OCI-LY3 (cell line): ENCODE results near the gene ZNF544.

Source experiments
- H2AFZ ChIP-seq: fragments of 200-600, 300-600 bp; shearing (Covaris generic); 2 replicates; pipeline ENCODE4 v1.6.0; 2014; ENCODE audit warnings: antibody characterized with exemption, low read depth, low read length
- H3K27ac ChIP-seq: fragments of 200-600, 300-600 bp; sonication (generic); 2 replicates; pipeline ENCODE4 v1.5.1; 2014; ENCODE audit warnings: mild to moderate bottlenecking, low read length, moderate library complexity, mixed read lengths
- H3K27me3 ChIP-seq: fragments of 200-600, 300-600 bp; sonication (generic); 2 replicates; pipeline ENCODE4 v1.6.1; 2014; ENCODE audit warnings: low read depth, low read length, mixed read lengths
- H3K36me3 ChIP-seq: fragments of 200-600, 300-600 bp; sonication (generic); replicated peaks from 2 replicates; pipeline ENCODE3; 2014; ENCODE audit warnings: low read depth, low read length, mixed read lengths
- H3K4me1 ChIP-seq: fragments of 300-600, 200-600 bp; sonication (generic); 2 replicates; pipeline ENCODE4 v1.6.1; 2014; ENCODE audit warnings: low read length, mixed read lengths
- H3K4me2 ChIP-seq: fragments of 200-600, 300-600 bp; sonication (generic); 2 replicates; pipeline ENCODE4 v1.6.1; 2014; ENCODE audit warnings: low read length, mixed read lengths
- H3K4me3 ChIP-seq: fragments of 300-600, 200-600 bp; sonication (generic); 2 replicates; pipeline ENCODE4 v1.5.1; 2014; ENCODE audit warnings: antibody characterized with exemption, mild to moderate bottlenecking, low read length, moderate library complexity
- H3K79me2 ChIP-seq: fragments of 300-600, 200-600 bp; shearing (Covaris generic); 2 replicates; pipeline ENCODE4 v1.6.1; 2014; ENCODE audit warnings: mild to moderate bottlenecking, low read length, mixed read lengths
- H3K9ac ChIP-seq: fragments of 300-600, 200-600 bp; shearing (Covaris generic); 2 replicates; pipeline ENCODE4 v1.6.0; 2014; ENCODE audit warnings: mild to moderate bottlenecking, low read length, moderate library complexity
- H3K9me3 ChIP-seq: fragments of 200-600, 300-600 bp; shearing (Covaris generic); 2 replicates; pipeline ENCODE4 v1.6.1; 2014; ENCODE audit warnings: low read length, mixed read lengths; ENCODE audit not compliant: insufficient read depth
- H4K20me1 ChIP-seq: fragments of 200-600, 300-600 bp; sonication (generic); 2 replicates; pipeline ENCODE4 v1.6.1; 2016; ENCODE audit warnings: low read length, mixed read lengths; ENCODE audit not compliant: insufficient read depth
- EZH2phosphoT487 ChIP-seq: fragments of 200-600 bp; shearing (Covaris generic); IDR thresholded peaks from 2 replicates; pipeline ENCODE4 v1.6.1; 2018; ENCODE audit warnings: antibody characterized with exemption, mixed run types, low read depth
- TF ChIP-seq, protein P1 (sequence below): fragments of 200-600, 300-600 bp; sonication (generic); IDR thresholded peaks from 2 replicates; pipeline ENCODE4 v1.5.1; 2014; ENCODE audit warnings: antibody characterized with exemption, low read length, low read depth

The ZNF544 gene

DNA sequence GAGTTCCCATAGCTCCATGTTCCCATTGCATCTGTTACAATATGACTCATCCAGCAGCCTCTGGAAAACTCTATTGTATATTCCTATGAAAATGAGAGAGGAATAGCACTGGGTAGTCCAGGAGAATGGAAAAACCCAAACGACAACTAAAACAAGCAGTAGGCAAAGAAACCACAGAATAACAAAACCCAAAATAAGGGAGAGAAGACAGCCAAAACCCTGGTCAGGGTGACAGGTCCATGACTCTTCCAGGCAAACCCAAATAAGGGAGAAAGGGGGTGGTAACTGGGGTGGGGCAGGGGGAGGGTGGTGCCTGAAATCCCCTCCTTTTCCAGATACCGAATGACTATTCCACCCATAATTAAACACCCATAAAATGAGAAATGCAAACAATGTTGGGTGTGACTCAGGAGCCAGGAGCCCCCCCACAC is 46.1 kb downstream of the ZNF544 start:
- H3K27me3 ChIP-seq: no peaks in the 10 kb centered on the region
- peaks cover 15% of the 10 kb centered on the region for H3K79me2 ChIP-seq
- no peak overlapping the region for H3K27ac ChIP-seq
- H3K9ac ChIP-seq: no peak overlapping the region
- H3K9me3 ChIP-seq: peaks cover 19% of the 10 kb centered on the region
- TF ChIP-seq, protein P1, sequence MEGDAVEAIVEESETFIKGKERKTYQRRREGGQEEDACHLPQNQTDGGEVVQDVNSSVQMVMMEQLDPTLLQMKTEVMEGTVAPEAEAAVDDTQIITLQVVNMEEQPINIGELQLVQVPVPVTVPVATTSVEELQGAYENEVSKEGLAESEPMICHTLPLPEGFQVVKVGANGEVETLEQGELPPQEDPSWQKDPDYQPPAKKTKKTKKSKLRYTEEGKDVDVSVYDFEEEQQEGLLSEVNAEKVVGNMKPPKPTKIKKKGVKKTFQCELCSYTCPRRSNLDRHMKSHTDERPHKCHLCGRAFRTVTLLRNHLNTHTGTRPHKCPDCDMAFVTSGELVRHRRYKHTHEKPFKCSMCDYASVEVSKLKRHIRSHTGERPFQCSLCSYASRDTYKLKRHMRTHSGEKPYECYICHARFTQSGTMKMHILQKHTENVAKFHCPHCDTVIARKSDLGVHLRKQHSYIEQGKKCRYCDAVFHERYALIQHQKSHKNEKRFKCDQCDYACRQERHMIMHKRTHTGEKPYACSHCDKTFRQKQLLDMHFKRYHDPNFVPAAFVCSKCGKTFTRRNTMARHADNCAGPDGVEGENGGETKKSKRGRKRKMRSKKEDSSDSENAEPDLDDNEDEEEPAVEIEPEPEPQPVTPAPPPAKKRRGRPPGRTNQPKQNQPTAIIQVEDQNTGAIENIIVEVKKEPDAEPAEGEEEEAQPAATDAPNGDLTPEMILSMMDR: no peak
- no peak for TF ChIP-seq EZH2phosphoT487
- H3K36me3 ChIP-seq: peaks cover 65% of the 10 kb centered on the region
- H3K4me3 ChIP-seq: no peak overlapping the region
- H3K4me2 ChIP-seq: no peak overlapping the region
- no peak overlapping the region for H2AFZ ChIP-seq
- peaks cover 8% of the 10 kb centered on the region for H3K4me1 ChIP-seq
- no peaks in the 10 kb centered on the region for H4K20me1 ChIP-seq

DNA sequence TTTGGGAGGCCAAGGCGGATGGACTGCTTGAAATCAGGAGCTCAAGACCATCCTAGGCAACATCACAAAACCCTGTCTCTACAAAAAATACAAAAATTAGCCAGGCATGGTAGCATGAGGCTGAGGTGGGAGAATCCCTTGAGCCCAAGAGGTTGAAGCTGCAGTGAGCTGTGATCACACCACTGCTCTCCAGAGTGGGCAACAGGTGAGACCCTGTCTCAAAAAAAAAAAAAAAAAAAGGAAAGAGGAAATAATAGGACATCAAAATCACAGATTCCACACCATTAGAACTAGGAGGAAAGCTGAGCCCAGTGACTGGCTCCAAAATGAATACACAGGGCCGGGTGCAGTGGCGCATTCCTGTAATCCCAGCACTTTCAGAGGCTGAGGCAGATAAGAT is 46.9 kb downstream of the ZNF544 start:
- Histone ChIP-seq H3K4me2 (no peak overlapping the region), H2AFZ (no peak overlapping the region), H4K20me1 (no peaks in the 10 kb centered on the region), H3K4me1 (peaks cover 13% of the 10 kb centered on the region), H3K9ac (no peak overlapping the region), H3K27me3 (no peaks in the 10 kb centered on the region), H3K4me3 (no peak overlapping the region), H3K27ac (no peak overlapping the region), H3K36me3 (peaks cover 67% of the 10 kb centered on the region), H3K79me2 (peaks cover 22% of the 10 kb centered on the region), H3K9me3 (peaks cover 20% of the 10 kb centered on the region)
- TF ChIP-seq EZH2phosphoT487: no peak
- TF ChIP-seq, protein P1: no peak

DNA sequence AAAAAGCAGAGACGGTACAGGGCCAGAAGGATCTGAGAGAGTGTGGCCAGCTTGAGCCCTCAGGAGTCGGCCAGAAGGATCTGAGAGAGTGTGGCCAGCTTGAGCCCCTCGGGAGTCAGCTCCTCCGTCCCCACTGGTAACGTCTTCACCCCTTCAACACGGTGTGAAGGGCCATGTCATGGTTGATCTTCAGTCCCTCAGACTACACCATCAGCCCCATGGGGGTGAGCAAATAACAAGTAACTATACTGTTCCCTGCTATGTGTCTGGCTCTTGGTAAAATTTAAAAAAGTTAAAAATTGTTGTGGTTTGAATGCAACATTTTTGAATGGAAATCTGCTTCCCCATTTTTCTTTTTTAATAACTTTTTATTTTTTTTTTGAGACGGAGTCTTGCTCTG is 48.5 kb downstream of the ZNF544 start:
- Histone ChIP-seq H2AFZ (no peak overlapping the region), H3K4me3 (no peak overlapping the region), H3K36me3 (peaks cover 67% of the 10 kb centered on the region), H3K27me3 (no peaks in the 10 kb centered on the region), H3K4me2 (no peak overlapping the region), H4K20me1 (no peaks in the 10 kb centered on the region), H3K9ac (no peak overlapping the region), H3K9me3 (peaks cover 16% of the 10 kb centered on the region), H3K79me2 (peaks cover 39% of the 10 kb centered on the region), H3K4me1 (peaks cover 13% of the 10 kb centered on the region), H3K27ac (no peak overlapping the region)
- TF ChIP-seq, protein P1: no peak
- TF ChIP-seq EZH2phosphoT487: no peak

DNA sequence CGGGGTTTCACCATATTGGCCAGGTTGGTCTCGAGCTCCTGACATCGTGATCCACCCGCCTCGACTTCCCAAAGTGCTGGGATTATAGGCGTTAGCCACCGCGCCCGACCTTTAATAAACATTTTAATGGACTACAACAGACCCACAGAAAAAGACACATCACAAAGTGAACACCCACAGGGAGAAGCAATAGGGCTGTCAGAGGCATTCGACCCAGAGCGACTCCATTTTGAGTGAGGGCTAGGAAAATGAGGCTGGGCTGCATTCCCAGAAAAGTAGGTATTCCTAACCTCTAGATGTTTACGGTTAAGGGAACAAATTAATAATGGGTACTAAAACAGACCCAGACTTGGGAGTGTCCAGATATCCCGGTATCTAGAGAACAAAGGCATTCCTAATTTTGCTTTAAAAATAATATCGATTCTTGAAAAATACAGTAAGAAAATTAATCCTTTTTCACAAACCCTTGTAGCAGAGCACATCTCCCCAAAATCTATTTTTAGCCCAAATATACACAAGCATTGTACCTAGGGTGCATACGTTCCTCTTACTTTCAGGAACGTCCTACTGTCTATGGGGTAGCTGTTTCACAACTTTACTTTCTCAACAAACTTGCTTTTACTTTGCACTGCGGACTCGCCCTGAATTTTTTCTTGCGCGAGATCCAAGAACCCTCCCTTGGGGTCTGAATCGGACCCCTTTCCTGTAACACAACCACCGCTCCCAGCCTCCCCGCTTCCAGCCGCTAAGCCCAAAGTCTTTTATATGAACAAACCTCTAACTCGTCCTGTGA is 49.2 kb downstream of the ZNF544 start:
- H3K27ac ChIP-seq: peak overlapping the region; percentile 58
- peaks cover 45% of the 10 kb centered on the region for H3K79me2 ChIP-seq
- peaks cover 14% of the 10 kb centered on the region for H3K9me3 ChIP-seq
- TF ChIP-seq, protein P1: no peak
- no peak for TF ChIP-seq EZH2phosphoT487
- H3K27me3 ChIP-seq: no peaks in the 10 kb centered on the region
- H3K4me2 ChIP-seq: peak overlapping the region; percentile 75
- H3K9ac ChIP-seq: peak overlapping the region; percentile 86
- peaks cover 66% of the 10 kb centered on the region for H3K36me3 ChIP-seq
- peaks cover 13% of the 10 kb centered on the region for H3K4me1 ChIP-seq
- no peaks in the 10 kb centered on the region for H4K20me1 ChIP-seq
- H2AFZ ChIP-seq: peak overlapping the region; percentile 93
- H3K4me3 ChIP-seq: peak overlapping the region; percentile 84
